Measurements from ENCODE around the gene ASPHD2.

ASPHD2 gene

GRCh38 chr22:26447584-26448329 lies 18.7 kb downstream of the ASPHD2 start:
- DNase-seq, result no peak

- no peak for DNase-seq
These were observed 19.3 kb downstream of the ASPHD2 start for GRCh38 chr22:26448334-26448733.

- DNase-seq, result no peak
These were observed 19.9 kb downstream of the ASPHD2 start for GRCh38 chr22:26448941-26449340.

- no peak for DNase-seq
These were observed 21.6 kb downstream of the ASPHD2 start for GRCh38 chr22:26450453-26451185.

- no peak for DNase-seq
These were observed 23.4 kb downstream of the ASPHD2 start for GRCh38 chr22:26452236-26453016.

- no peak for DNase-seq
These were observed 24.2 kb downstream of the ASPHD2 start for GRCh38 chr22:26453216-26453615.

- no peak for DNase-seq
These were observed 24.9 kb downstream of the ASPHD2 start for GRCh38 chr22:26453812-26454500.

- no peak for DNase-seq
These were observed 28.7 kb downstream of the ASPHD2 start for GRCh38 chr22:26457661-26458272.

- no peak for DNase-seq
These were observed 31.1 kb downstream of the ASPHD2 start for GRCh38 chr22:26460202-26460601.

- peak in 2 of 4 experiments; percentile 12 to 15 for DNase-seq
These were observed 32.2 kb downstream of the ASPHD2 start for GRCh38 chr22:26461188-26461810.

GRCh38 chr22:26462051-26462450 lies 33.0 kb downstream of the ASPHD2 start:
- DNase-seq, result no peak

- no peak for DNase-seq
These were observed 33.6 kb downstream of the ASPHD2 start for GRCh38 chr22:26462641-26463040.

- DNase-seq, result no peak
These were observed 34.1 kb downstream of the ASPHD2 start for GRCh38 chr22:26463101-26463661.

GRCh38 chr22:26463688-26464087 lies 34.6 kb downstream of the ASPHD2 start:
- no peak for DNase-seq

GRCh38 chr22:26464312-26464711 lies 35.3 kb downstream of the ASPHD2 start:
- no peak for DNase-seq

- DNase-seq, result no peak
These were observed 37.1 kb downstream of the ASPHD2 start for GRCh38 chr22:26466196-26466595.

GRCh38 chr22:26470807-26471206 lies 41.7 kb downstream of the ASPHD2 start:
- no peak for DNase-seq

GRCh38 chr22:26471522-26471921 lies 42.5 kb downstream of the ASPHD2 start:
- no peak for DNase-seq

- DNase-seq, result no peak
These were observed 45.6 kb downstream of the ASPHD2 start for GRCh38 chr22:26474682-26475081.

- DNase-seq, result no peak
These were observed 47.8 kb downstream of the ASPHD2 start for GRCh38 chr22:26476705-26477340.

- no peak for DNase-seq
These were observed 48.3 kb downstream of the ASPHD2 start for GRCh38 chr22:26477341-26477731.
